ENCODE data around the gene APOBR. TPM values are rescaled to one million over a fixed set of nuclear protein-coding genes. Genes with fewer than 3 reads are reported as not detected.
A peak's percentile ranks its signal among the peaks of the same experiment; 100 is the strongest.

APOBR gene
- total and polyA plus RNA-seq, 2 of the 13 experiments (the other 11 are each of a cell fraction or from before 2014, with no cell fraction given), result 0.03 TPM; not detected in 1

- TF ChIP-seq, protein P1, sequence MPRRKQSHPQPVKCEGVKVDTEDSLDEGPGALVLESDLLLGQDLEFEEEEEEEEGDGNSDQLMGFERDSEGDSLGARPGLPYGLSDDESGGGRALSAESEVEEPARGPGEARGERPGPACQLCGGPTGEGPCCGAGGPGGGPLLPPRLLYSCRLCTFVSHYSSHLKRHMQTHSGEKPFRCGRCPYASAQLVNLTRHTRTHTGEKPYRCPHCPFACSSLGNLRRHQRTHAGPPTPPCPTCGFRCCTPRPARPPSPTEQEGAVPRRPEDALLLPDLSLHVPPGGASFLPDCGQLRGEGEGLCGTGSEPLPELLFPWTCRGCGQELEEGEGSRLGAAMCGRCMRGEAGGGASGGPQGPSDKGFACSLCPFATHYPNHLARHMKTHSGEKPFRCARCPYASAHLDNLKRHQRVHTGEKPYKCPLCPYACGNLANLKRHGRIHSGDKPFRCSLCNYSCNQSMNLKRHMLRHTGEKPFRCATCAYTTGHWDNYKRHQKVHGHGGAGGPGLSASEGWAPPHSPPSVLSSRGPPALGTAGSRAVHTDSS (CRISPR knock-in tag; conservative IDR thresholded peaks at IDR 0.05), result no peak
- TF ChIP-seq, protein P2, sequence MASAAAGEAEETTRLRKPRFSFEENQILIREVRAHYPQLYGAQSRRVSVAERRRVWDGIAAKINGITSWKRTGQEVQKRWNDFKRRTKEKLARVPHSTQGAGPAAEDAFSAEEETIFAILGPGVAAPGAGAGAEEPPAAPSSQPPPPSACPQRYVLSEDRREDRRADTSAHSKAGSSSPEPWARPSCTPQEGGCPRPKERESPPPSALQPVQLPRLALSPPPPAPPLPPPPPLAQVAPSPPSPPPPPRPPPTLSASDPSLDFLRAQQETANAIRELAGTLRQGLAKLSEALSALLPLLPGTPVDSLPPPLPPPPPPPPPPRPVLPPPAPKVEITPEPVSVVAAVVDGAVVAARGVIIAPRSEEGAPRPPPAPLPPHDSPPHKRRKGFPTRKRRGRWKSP (CRISPR knock-in tag; IDR thresholded peaks at IDR 0.05), result no peak
- TF ChIP-seq ZNF841 (CRISPR knock-in tag; IDR thresholded peaks at IDR 0.05; ENCODE audit: borderline replicate concordance) (no peak), CENPX (CRISPR knock-in tag; IDR thresholded peaks at IDR 0.05) (no peak), CHD2 (IDR thresholded peaks at IDR 0.05; ENCODE audit: low read depth, low read length) (no peak), ONECUT2 (CRISPR knock-in tag; IDR thresholded peaks at IDR 0.05) (no peak), EP300 (IDR thresholded peaks at IDR 0.05; ENCODE audit: low read depth in 2 of 2, low read length in 2 of 2) (peak in 1 of 2 experiments; percentile 45; a peak in 1 of 4 replicates), EP300 (CRISPR knock-in tag; IDR thresholded peaks at IDR 0.05; ENCODE audit: borderline replicate concordance) (no peak), ZNF441 (CRISPR knock-in tag; IDR thresholded peaks at IDR 0.05; ENCODE audit: borderline replicate concordance) (no peak), FUBP1 (CRISPR knock-in tag; IDR thresholded peaks at IDR 0.05; ENCODE audit: borderline replicate concordance) (no peak), PATZ1 (CRISPR knock-in tag; IDR thresholded peaks at IDR 0.05) (no peak), FOXA3 (CRISPR knock-in tag; IDR thresholded peaks at IDR 0.05) (peak; percentile 56; the same call in 1 of the 2 replicates), MLXIP (CRISPR knock-in tag; IDR thresholded peaks at IDR 0.05; ENCODE audit: borderline replicate concordance) (no peak)
- TF ChIP-seq, protein P3, sequence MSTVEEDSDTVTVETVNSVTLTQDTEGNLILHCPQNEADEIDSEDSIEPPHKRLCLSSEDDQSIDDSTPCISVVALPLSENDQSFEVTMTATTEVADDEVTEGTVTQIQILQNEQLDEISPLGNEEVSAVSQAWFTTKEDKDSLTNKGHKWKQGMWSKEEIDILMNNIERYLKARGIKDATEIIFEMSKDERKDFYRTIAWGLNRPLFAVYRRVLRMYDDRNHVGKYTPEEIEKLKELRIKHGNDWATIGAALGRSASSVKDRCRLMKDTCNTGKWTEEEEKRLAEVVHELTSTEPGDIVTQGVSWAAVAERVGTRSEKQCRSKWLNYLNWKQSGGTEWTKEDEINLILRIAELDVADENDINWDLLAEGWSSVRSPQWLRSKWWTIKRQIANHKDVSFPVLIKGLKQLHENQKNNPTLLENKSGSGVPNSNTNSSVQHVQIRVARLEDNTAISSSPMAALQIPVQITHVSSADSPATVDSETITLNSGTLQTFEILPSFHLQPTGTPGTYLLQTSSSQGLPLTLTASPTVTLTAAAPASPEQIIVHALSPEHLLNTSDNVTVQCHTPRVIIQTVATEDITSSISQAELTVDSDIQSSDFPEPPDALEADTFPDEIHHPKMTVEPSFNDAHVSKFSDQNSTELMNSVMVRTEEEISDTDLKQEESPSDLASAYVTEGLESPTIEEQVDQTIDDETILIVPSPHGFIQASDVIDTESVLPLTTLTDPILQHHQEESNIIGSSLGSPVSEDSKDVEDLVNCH (CRISPR knock-in tag; IDR thresholded peaks at IDR 0.05), result no peak
- TF ChIP-seq, protein P4, sequence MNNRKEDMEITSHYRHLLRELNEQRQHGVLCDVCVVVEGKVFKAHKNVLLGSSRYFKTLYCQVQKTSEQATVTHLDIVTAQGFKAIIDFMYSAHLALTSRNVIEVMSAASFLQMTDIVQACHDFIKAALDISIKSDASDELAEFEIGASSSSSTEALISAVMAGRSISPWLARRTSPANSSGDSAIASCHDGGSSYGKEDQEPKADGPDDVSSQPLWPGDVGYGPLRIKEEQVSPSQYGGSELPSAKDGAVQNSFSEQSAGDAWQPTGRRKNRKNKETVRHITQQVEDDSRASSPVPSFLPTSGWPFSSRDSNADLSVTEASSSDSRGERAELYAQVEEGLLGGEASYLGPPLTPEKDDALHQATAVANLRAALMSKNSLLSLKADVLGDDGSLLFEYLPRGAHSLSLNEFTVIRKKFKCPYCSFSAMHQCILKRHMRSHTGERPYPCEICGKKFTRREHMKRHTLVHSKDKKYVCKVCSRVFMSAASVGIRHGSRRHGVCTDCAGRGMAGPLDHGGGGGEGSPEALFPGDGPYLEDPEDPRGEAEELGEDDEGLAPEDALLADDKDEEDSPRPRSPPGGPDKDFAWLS (CRISPR knock-in tag; IDR thresholded peaks at IDR 0.05; ENCODE audit: borderline replicate concordance), result no peak
These were observed 34.0 kb downstream of the APOBR start (continued) for GRCh38 chr16:28528463-28528867.

All from HepG2 (cell line).